ENCODE data around the gene ADAMTSL1.

Gene ADAMTSL1

GRCh38 chr9:18456624-18457237 lies 17.2 kb upstream of the ADAMTSL1 start:
- Mint-ChIP-seq H3K4me3 (no peak overlapping the region), H3K9me3 (peaks cover 5% of the 10 kb centered on the region), H3K36me3 (no peaks in the 10 kb centered on the region), H3K4me1 (no peaks in the 10 kb centered on the region), H3K27ac (no peak overlapping the region), H3K27me3 (no peaks in the 10 kb centered on the region)
- ATAC-seq = no peak

GRCh38 chr9:18457510-18457909 lies 16.4 kb upstream of the ADAMTSL1 start:
- Mint-ChIP-seq H3K9me3 (peaks cover 3% of the 10 kb centered on the region), H3K27ac (no peak overlapping the region), H3K36me3 (no peaks in the 10 kb centered on the region), H3K27me3 (no peaks in the 10 kb centered on the region), H3K4me3 (no peak overlapping the region), H3K4me1 (no peaks in the 10 kb centered on the region)
- no peak for ATAC-seq

GRCh38 chr9:18459962-18460584 lies 13.9 kb upstream of the ADAMTSL1 start:
- no peaks in the 10 kb centered on the region for H3K27me3 Mint-ChIP-seq
- H3K36me3 Mint-ChIP-seq = no peaks in the 10 kb centered on the region
- H3K27ac Mint-ChIP-seq = no peak overlapping the region
- H3K4me1 Mint-ChIP-seq = no peaks in the 10 kb centered on the region
- no peaks in the 10 kb centered on the region for H3K9me3 Mint-ChIP-seq
- H3K4me3 Mint-ChIP-seq = no peak overlapping the region
- ATAC-seq = no peak

DNA sequence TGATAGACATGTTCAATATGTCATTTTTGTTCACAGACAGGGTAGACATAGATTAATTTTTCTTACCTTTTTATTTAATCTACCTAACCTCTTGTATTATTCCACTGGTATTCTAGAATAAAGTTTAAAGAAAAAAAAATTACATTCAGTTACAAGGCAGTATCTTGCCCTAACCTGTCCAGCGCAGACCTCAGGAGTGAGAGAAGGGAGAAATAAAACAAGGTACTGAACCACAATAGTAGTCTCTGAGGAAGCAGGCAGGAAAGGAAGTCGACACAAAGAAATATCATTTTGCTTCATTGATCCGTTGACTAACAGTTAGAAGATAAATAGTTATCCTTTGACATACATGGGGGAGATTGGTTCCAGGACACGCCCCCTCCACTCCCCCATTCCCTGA lies 12.5 kb upstream of the ADAMTSL1 start:
- no peak for ATAC-seq

DNA sequence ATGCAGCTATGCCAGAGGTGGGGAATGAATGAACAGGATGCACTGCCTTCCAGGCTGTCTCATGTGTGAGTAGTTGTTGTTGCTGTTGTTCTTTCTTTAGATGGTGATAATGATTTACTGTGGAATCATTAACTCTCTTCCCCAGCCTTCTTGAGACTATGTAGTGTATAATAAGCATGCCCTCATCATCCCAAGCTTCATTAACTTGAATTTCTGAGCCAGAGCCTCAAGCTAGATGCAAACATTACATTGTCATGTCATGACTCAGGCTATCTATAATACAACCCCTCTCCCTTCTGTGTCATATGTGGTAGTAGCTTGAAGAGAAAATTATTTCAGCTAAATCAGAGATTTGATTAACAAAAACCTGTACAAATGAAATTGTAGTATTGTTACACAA lies 10.0 kb upstream of the ADAMTSL1 start:
- no peak for ATAC-seq
- Mint-ChIP-seq H3K27ac (no peak overlapping the region), H3K27me3 (no peaks in the 10 kb centered on the region), H3K4me1 (no peaks in the 10 kb centered on the region), H3K36me3 (no peaks in the 10 kb centered on the region), H3K9me3 (no peaks in the 10 kb centered on the region), H3K4me3 (no peak overlapping the region)

More for the DNA sequence above, 12.5 kb upstream of the ADAMTSL1 start:
- Mint-ChIP-seq H3K4me3 (no peak overlapping the region), H3K4me1 (no peaks in the 10 kb centered on the region), H3K36me3 (no peaks in the 10 kb centered on the region), H3K27me3 (no peaks in the 10 kb centered on the region), H3K27ac (no peak overlapping the region), H3K9me3 (no peaks in the 10 kb centered on the region)

DNA sequence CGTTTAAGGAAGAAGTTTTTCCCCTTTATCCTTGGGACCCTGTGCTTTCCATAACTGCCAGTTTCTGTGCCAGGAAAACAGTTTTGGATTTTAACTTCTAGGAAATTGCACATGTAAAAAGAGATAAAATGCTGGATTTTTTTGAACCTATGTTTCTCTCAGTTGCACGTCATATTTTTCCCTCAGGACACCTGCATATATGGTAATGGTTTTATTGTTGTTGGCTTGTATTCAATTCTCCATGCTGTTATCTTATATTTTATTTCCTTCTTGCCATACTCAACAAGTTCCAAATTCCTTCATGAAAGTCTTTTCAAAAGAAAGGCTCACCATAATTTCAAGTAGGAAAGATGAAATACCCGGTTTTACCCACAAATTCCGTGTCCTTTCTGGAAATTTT lies 7.9 kb upstream of the ADAMTSL1 start:
- Mint-ChIP-seq H3K9me3 (peaks cover 3% of the 10 kb centered on the region), H3K4me3 (no peak overlapping the region), H3K36me3 (no peaks in the 10 kb centered on the region), H3K27me3 (no peaks in the 10 kb centered on the region), H3K4me1 (no peaks in the 10 kb centered on the region), H3K27ac (no peak overlapping the region)
- ATAC-seq = no peak

- Mint-ChIP-seq H3K27me3 (no peaks in the 10 kb centered on the region), H3K4me3 (no peak overlapping the region), H3K9me3 (peaks cover 3% of the 10 kb centered on the region), H3K36me3 (no peaks in the 10 kb centered on the region), H3K27ac (no peak overlapping the region), H3K4me1 (no peaks in the 10 kb centered on the region)
- ATAC-seq = no peak
Observed at GRCh38 chr9:18467696-18468095, 6.3 kb upstream of the ADAMTSL1 start.

GRCh38 chr9:18472435-18472834 lies 1.5 kb upstream of the ADAMTSL1 start:
- H3K27ac Mint-ChIP-seq = no peak overlapping the region
- no peaks in the 10 kb centered on the region for H3K27me3 Mint-ChIP-seq
- H3K9me3 Mint-ChIP-seq = peaks cover 3% of the 10 kb centered on the region
- ATAC-seq = no peak
- no peaks in the 10 kb centered on the region for H3K4me1 Mint-ChIP-seq
- H3K4me3 Mint-ChIP-seq = no peak overlapping the region
- H3K36me3 Mint-ChIP-seq = no peaks in the 10 kb centered on the region

DNA sequence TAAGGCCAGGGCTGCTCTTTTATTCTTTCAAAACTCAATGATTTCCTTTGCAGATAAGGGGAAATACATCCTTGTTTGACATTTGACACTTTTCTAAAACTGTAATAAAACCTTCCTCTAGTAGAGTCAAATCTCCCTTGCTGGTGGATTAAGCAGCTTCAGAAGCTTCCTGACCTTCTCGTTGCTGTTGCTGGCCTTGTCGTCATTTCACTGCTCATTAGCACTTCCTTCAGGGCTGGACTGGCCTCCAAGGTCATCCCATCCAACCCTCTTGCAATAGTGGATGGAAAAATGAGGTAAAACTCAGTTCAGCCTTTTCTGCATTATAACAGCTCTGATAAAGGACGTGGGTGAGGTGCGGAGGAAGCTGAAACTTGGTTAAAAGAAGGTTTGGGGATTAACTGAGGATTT lies 1.1 kb upstream of the ADAMTSL1 start:
- Mint-ChIP-seq H3K27me3 (no peaks in the 10 kb centered on the region), H3K4me3 (no peak overlapping the region), H3K36me3 (no peaks in the 10 kb centered on the region), H3K9me3 (peaks cover 3% of the 10 kb centered on the region), H3K27ac (no peak overlapping the region), H3K4me1 (no peaks in the 10 kb centered on the region)
- no peak for ATAC-seq

GRCh38 chr9:18474783-18475182 lies 830 bp downstream of the ADAMTSL1 start:
- Mint-ChIP-seq H3K4me3 (no peak overlapping the region), H3K4me1 (no peaks in the 10 kb centered on the region)
- ATAC-seq = no peak

DNA sequence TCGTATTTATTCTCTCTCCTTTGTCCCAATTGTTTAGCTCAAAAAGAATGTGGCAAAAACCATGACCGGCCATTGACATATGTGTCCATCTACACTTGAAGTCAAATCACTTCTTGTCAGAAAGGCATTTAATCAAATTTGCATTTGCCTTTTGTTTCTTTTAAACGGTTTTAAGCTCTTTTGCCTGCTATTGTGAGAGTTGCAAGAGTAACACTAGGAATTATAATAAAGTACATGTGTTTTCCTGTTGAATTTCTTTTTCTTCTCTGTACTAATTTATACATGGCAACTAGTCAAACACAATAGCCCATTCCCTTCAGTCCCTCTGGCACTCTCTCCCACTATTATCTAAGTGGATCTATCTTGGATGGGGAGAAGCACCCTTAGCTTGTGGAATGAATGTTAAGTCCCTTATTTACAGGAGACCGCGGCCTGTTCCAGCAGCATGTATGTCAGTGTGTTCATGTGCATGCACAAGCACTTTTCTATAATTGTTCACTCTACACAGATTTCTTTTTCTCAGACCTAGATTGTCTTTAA lies 3.2 kb downstream of the ADAMTSL1 start:
- Mint-ChIP-seq H3K27me3 (peaks cover 9% of the 10 kb centered on the region), H3K4me3 (no peak overlapping the region), H3K36me3 (no peaks in the 10 kb centered on the region), H3K27ac (no peak overlapping the region), H3K4me1 (no peaks in the 10 kb centered on the region), H3K9me3 (peaks cover 3% of the 10 kb centered on the region)
- ATAC-seq = no peak

More at GRCh38 chr9:18474783-18475182, 830 bp downstream of the ADAMTSL1 start:
- no peaks in the 10 kb centered on the region for H3K27me3 Mint-ChIP-seq
- H3K27ac Mint-ChIP-seq = no peak overlapping the region
- peaks cover under 1% of the 10 kb centered on the region for H3K9me3 Mint-ChIP-seq
- H3K36me3 Mint-ChIP-seq = no peaks in the 10 kb centered on the region

DNA sequence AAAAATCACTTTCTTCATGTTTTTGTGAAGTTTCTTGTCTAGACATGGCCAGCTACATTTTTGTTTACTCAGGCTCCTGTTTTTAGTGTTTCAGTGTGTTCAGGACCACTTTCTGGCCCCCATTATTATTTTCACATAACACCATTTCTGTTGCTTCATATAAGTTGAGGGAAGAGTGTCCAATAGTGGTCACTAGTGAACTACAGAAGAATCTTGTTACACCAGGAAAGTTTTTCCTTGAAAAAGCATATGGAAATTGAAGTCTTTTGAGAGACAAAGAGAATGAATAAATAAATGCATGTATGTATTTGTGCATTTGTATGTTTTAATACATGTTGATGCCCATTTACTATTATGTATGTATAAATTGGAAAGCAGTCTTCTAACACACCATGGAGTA lies 3.8 kb downstream of the ADAMTSL1 start:
- no peak overlapping the region for H3K4me3 Mint-ChIP-seq
- no peaks in the 10 kb centered on the region for H3K4me1 Mint-ChIP-seq
- peaks cover 3% of the 10 kb centered on the region for H3K9me3 Mint-ChIP-seq
- no peak overlapping the region for H3K27ac Mint-ChIP-seq
- H3K36me3 Mint-ChIP-seq = no peaks in the 10 kb centered on the region
- H3K27me3 Mint-ChIP-seq = peaks cover 9% of the 10 kb centered on the region
- ATAC-seq = no peak

DNA sequence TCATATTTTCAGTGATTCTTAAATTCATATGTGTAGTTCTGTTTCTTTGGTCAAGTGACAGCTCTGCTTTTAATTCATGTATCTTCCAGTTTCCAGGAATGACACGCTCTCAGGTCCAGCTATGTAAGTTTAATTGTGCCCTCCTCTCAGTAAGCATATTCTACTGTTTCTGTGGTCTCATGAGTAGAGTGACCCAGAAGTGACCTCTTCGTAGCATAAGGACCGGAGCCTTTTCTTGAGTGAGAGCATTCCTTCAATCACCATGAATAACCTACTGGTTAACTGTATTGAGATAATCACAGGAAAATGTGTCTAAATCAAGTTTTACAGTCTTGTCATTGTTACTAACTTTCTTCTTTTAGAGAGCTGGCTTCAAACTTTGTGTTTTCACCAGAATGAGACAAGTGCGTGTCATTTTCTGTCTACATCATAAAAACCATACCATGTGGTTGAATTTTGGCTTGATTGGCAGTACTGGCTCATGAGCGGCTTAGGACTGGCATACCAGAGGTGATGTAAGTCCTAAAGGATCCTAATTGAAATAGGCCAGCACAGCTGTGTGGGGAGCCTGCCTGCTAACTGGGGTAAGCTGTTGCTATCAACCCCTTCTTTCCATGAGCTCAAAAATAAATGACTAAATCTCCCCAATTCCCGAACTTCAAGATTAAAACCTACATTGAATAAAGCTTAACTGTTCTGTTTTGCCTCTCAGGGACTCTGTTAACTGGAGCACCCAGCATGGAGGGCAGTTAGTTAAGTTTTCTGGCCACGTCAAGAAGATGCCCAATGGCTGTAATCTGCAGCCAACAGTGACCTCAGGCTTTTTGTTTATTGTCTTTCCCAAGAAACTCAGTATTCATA lies 4.8 kb downstream of the ADAMTSL1 start:
- no peaks in the 10 kb centered on the region for H3K36me3 Mint-ChIP-seq
- no peaks in the 10 kb centered on the region for H3K4me1 Mint-ChIP-seq
- ATAC-seq = no peak
- no peak overlapping the region for H3K27ac Mint-ChIP-seq
- peaks cover 9% of the 10 kb centered on the region for H3K27me3 Mint-ChIP-seq
- peaks cover 3% of the 10 kb centered on the region for H3K9me3 Mint-ChIP-seq
- no peak overlapping the region for H3K4me3 Mint-ChIP-seq

- H3K9me3 Mint-ChIP-seq = peaks cover 3% of the 10 kb centered on the region
- no peaks in the 10 kb centered on the region for H3K36me3 Mint-ChIP-seq
- H3K4me1 Mint-ChIP-seq = no peaks in the 10 kb centered on the region
- no peak for ATAC-seq
- H3K4me3 Mint-ChIP-seq = no peak overlapping the region
- peaks cover 9% of the 10 kb centered on the region for H3K27me3 Mint-ChIP-seq
- no peak overlapping the region for H3K27ac Mint-ChIP-seq
Observed at GRCh38 chr9:18479405-18479804, 5.5 kb downstream of the ADAMTSL1 start.

GRCh38 chr9:18480662-18481093 lies 6.7 kb downstream of the ADAMTSL1 start:
- H3K27ac Mint-ChIP-seq = no peak overlapping the region

More at GRCh38 chr9:18480662-18481093, 6.7 kb downstream of the ADAMTSL1 start:
- no peaks in the 10 kb centered on the region for H3K4me1 Mint-ChIP-seq
- H3K27me3 Mint-ChIP-seq = peaks cover 9% of the 10 kb centered on the region
- ATAC-seq = no peak
- no peaks in the 10 kb centered on the region for H3K36me3 Mint-ChIP-seq
- no peak overlapping the region for H3K4me3 Mint-ChIP-seq
- peaks cover 3% of the 10 kb centered on the region for H3K9me3 Mint-ChIP-seq
